Suprapubic skin (tissue), 4 donors: ENCODE results near the gene CCDC126.

Experiments used
- EP300 ChIP-seq: sonication (generic); formaldehyde crosslinking; IDR thresholded peaks from one replicate; pipeline ENCODE4 v1.6.1; 2017; ENCODE audit warnings: antibody characterized with exemption
- POLR2A ChIP-seq, 2 donors: fragments of 450-650 bp; IDR thresholded peaks; one replicate each; pipeline ENCODE4 v1.6.1; 2017; ENCODE audit warnings: antibody characterized with exemption in 2 of 2, mild to moderate bottlenecking in 2 of 2, moderate library complexity in 2 of 2
- POLR2AphosphoS5 ChIP-seq, 3 donors: sonication (generic); formaldehyde crosslinking; IDR thresholded peaks; one replicate each; pipeline ENCODE4 v1.6.1; 2017; ENCODE audit warnings: antibody characterized with exemption in 3 of 3
- TF ChIP-seq, protein P1 (sequence below), 2 donors: fragments of 200-600 bp in 1 of 2; fragments of 450-650 bp in 1 of 2; sonication (generic) in 1 of 2; IDR thresholded peaks; one replicate each; pipeline ENCODE4 v1.5.1; 2016 to 2019; ENCODE audit warnings: antibody characterized with exemption in 2 of 2, mild to moderate bottlenecking in 1 of 2, moderate library complexity in 1 of 2

DNA sequence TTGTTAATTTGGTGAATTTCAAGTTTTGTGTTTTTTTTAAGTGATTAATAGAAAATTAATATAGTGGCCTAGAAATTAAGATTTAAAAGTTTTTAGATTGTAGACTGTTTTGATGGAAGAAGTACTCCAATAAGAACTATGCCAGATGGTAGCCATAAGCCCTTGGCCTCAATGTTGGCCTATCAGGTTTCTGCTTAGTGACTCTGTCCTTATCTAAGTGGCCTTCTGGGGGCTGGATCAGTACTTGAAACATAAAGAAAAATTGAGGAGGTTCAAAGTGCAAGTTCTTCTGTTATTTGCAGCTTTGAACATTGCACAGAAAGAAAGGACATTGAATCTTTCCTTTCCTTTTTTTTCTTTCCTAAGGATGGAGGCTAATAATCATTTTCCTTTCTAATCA, 9.9 kb downstream of the CCDC126 start:
- TF ChIP-seq, protein P1, sequence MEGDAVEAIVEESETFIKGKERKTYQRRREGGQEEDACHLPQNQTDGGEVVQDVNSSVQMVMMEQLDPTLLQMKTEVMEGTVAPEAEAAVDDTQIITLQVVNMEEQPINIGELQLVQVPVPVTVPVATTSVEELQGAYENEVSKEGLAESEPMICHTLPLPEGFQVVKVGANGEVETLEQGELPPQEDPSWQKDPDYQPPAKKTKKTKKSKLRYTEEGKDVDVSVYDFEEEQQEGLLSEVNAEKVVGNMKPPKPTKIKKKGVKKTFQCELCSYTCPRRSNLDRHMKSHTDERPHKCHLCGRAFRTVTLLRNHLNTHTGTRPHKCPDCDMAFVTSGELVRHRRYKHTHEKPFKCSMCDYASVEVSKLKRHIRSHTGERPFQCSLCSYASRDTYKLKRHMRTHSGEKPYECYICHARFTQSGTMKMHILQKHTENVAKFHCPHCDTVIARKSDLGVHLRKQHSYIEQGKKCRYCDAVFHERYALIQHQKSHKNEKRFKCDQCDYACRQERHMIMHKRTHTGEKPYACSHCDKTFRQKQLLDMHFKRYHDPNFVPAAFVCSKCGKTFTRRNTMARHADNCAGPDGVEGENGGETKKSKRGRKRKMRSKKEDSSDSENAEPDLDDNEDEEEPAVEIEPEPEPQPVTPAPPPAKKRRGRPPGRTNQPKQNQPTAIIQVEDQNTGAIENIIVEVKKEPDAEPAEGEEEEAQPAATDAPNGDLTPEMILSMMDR (IDR thresholded peaks at IDR 0.05), result no peak
- no peak for TF ChIP-seq EP300
- TF ChIP-seq POLR2A (IDR thresholded peaks at IDR 0.05), result no peak
- no peak for TF ChIP-seq POLR2AphosphoS5 (IDR thresholded peaks at IDR 0.05)
